Peyer's patch (tissue), 4 donors: ENCODE results near the gene SCCPDH. TPM values are rescaled to one million over a fixed set of nuclear protein-coding genes. Genes with fewer than 3 reads are reported as not detected.

Experiments
- DNase-seq, 3 donors: peaks; one replicate each; pipeline ENCODE4 v3.0.0-alpha.2; 2017 to 2019
- H3K27ac ChIP-seq, 4 donors: fragments of 200-600 bp; sonication (generic); one replicate each; pipeline ENCODE4 v1.5.1; 2016 to 2019
- H3K27me3 ChIP-seq, 2 donors: fragments of 200-600 bp; sonication (generic); one replicate each; pipeline ENCODE4 v1.5.1; 2019
- H3K36me3 ChIP-seq, 3 donors: fragments of 200-600 bp; sonication (generic); one replicate each; pipeline ENCODE4 v1.5.1; 2016 to 2019
- H3K4me1 ChIP-seq, 4 donors: fragments of 200-600 bp; sonication (generic); one replicate each; pipeline ENCODE4 v1.5.1; 2016 to 2019
- H3K4me3 ChIP-seq, 4 donors: fragments of 200-600 bp; sonication (generic); 1 replicate in 3 of 4; 2 replicates in 1 of 4; pipeline ENCODE4 v1.5.1; 2016 to 2019; ENCODE audit warnings: mild to moderate bottlenecking in 1 of 4
- H3K9me3 ChIP-seq, 4 donors: fragments of 200-600 bp; sonication (generic); one replicate each; pipeline ENCODE4 v1.5.1; 2016 to 2019; ENCODE audit warnings: mild to moderate bottlenecking in 1 of 4
- POLR2A ChIP-seq, 2 donors: fragments of 450-650 bp; IDR thresholded peaks; one replicate each; pipeline ENCODE4 v1.5.1; 2017; ENCODE audit warnings: antibody characterized with exemption in 2 of 2, mild to moderate bottlenecking in 2 of 2, moderate library complexity in 2 of 2
- total RNA-seq, 4 donors: library from RNA; depleted of rRNA; stranded (reverse); fragments of >200 nt; gene quantifications; one replicate each; pipeline ENCODE4 v1.1.0, GENCODE V29; 2016
- TF ChIP-seq, protein P1 (sequence below), 6 experiments: fragments of 450-650 bp in 4 of 6; fragments of 200-600 bp in 2 of 6; sonication (generic) in 1 of 6; IDR thresholded peaks; one replicate each; pipeline ENCODE4 v1.5.1; 2017 to 2019; ENCODE audit warnings: antibody characterized with exemption in 6 of 6, mild to moderate bottlenecking in 3 of 6, moderate library complexity in 1 of 6

Gene SCCPDH
- total RNA-seq, 4 donors from 2014 or later = 14.0 to 67.1 (median 33.9) TPM

DNA sequence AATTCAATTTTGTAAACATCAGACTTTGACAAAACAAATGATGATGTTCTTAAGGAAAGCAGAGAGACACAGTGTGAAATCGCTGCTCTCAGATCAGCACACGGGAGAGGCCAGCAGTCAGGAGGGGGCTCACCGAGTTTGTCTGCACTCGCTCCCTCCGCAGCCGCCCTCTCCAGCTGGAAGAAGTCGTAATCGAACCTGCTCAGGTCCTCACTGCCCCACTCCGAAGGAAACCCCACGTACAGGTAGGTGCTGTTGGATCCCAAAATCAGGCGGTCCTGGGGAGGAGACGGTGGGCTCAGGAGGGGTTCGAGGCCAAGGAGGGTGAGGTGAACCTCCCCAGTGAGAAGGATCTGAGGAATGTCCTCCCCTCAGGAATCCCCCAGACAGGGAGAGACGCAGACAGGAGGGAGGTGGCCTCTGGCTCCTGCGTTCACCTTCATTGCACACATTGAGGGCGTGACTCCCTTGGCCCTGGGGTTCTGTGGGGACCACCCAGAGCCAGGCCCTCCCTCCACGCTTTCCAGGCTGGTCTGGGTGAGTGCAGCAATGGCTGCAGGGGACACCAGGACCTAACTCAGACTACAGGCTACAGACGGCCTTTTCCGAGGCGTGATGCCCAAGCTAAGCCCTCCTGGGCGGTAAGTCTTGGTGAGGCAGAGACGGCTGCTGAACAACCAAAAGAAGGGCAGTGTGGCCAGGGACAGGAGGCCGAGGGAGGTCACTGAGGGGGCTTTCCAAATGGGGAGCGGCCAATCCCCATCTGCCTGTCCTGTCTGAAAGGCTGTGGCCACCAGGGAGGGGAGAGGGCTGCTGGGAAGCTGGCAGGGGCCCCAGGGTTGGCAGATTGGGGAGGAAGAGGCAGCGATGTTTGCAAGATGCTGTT lies 65.5 kb downstream of the SCCPDH start:
- TF ChIP-seq, protein P1, sequence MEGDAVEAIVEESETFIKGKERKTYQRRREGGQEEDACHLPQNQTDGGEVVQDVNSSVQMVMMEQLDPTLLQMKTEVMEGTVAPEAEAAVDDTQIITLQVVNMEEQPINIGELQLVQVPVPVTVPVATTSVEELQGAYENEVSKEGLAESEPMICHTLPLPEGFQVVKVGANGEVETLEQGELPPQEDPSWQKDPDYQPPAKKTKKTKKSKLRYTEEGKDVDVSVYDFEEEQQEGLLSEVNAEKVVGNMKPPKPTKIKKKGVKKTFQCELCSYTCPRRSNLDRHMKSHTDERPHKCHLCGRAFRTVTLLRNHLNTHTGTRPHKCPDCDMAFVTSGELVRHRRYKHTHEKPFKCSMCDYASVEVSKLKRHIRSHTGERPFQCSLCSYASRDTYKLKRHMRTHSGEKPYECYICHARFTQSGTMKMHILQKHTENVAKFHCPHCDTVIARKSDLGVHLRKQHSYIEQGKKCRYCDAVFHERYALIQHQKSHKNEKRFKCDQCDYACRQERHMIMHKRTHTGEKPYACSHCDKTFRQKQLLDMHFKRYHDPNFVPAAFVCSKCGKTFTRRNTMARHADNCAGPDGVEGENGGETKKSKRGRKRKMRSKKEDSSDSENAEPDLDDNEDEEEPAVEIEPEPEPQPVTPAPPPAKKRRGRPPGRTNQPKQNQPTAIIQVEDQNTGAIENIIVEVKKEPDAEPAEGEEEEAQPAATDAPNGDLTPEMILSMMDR (IDR thresholded peaks at IDR 0.05) = no peak
- TF ChIP-seq POLR2A (IDR thresholded peaks at IDR 0.05) = no peak
- no peak overlapping the region for H3K4me3 ChIP-seq
- H3K27me3 ChIP-seq = no peaks in the 10 kb centered on the region

GRCh38 chr1:246790364-246790763 lies 66.2 kb downstream of the SCCPDH start:
- H3K4me1 ChIP-seq = peaks cover 0 to 22% (median 0%) of the 10 kb centered on the region in 4 donors
- no peaks in the 10 kb centered on the region for H3K36me3 ChIP-seq
- no peaks in the 10 kb centered on the region for H3K9me3 ChIP-seq
- no peaks in the 10 kb centered on the region for H3K27me3 ChIP-seq
- no peak overlapping the region for H3K4me3 ChIP-seq
- H3K27ac ChIP-seq = no peak overlapping the region
- DNase-seq = no peak
- no peak for TF ChIP-seq POLR2A (IDR thresholded peaks at IDR 0.05)
- TF ChIP-seq, protein P1 (IDR thresholded peaks at IDR 0.05) = no peak

More for the DNA sequence above, 65.5 kb downstream of the SCCPDH start:
- no peak overlapping the region for H3K27ac ChIP-seq
- H3K36me3 ChIP-seq = no peaks in the 10 kb centered on the region
- peaks cover 0 to 15% (median 0%) of the 10 kb centered on the region in 4 donors for H3K4me1 ChIP-seq
- DNase-seq = no peak
- H3K9me3 ChIP-seq = no peaks in the 10 kb centered on the region

DNA sequence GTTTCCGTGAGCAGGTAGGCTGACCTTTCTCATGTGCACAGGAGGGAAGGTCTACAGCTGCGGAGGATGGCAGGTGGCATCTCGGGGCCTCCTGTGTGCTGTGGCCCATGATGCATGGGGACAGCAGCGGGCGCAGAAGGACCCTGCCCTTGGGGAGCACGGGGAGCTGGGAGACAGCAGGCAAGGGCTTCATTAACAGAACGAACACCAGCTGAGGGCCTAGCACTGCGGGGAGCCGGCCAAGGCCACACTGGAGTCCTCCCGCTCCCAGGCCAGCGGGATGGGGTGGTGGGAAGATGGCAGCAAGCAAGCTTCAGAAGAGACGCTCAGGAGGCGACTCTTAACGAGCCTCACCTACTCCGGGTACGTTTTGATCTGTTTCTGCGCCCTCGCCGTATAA lies 66.6 kb downstream of the SCCPDH start:
- no peaks in the 10 kb centered on the region for H3K9me3 ChIP-seq
- H3K36me3 ChIP-seq = no peaks in the 10 kb centered on the region
- no peak for TF ChIP-seq POLR2A (IDR thresholded peaks at IDR 0.05)
- TF ChIP-seq, protein P1 (IDR thresholded peaks at IDR 0.05) = no peak
- H3K27me3 ChIP-seq = no peaks in the 10 kb centered on the region
- no peak overlapping the region for H3K4me3 ChIP-seq
- no peak overlapping the region for H3K27ac ChIP-seq
- no peak for DNase-seq
- peaks cover 0 to 22% (median 0%) of the 10 kb centered on the region in 4 donors for H3K4me1 ChIP-seq

GRCh38 chr1:246791303-246791918 lies 67.2 kb downstream of the SCCPDH start:
- H3K9me3 ChIP-seq = no peaks in the 10 kb centered on the region
- H3K36me3 ChIP-seq = no peaks in the 10 kb centered on the region
- no peaks in the 10 kb centered on the region for H3K27me3 ChIP-seq
- TF ChIP-seq, protein P1 (IDR thresholded peaks at IDR 0.05) = no peak
- no peak for TF ChIP-seq POLR2A (IDR thresholded peaks at IDR 0.05)
- H3K4me3 ChIP-seq = no peak overlapping the region
- H3K4me1 ChIP-seq = peaks cover 0 to 22% (median 0%) of the 10 kb centered on the region in 4 donors
- no peak for DNase-seq
- H3K27ac ChIP-seq = no peak overlapping the region

DNA sequence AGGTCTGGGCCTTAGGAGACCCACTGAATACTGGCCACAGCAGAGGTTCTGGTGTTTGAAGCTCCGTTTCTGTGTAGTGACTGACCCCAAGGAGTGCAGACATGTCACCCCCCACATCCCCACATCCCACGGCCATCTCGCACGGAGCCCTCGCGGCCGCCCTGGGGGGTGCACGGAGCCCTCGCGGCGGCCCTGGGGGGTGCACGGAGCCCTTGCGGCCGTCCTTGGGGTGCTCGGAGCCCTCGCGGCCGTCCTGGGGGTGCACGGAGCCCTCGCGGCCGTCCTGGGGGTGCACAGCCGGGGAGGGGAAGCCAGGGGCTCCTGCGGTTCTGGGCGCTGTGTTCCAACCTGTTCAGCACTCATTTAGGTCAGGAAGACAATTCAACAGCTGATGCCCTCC lies 68.4 kb downstream of the SCCPDH start:
- Histone ChIP-seq H3K9me3 (no peaks in the 10 kb centered on the region), H3K27ac (no peak overlapping the region), H3K27me3 (no peaks in the 10 kb centered on the region), H3K36me3 (no peaks in the 10 kb centered on the region), H3K4me3 (no peak overlapping the region), H3K4me1 (peaks cover 0 to 22% (median 0%) of the 10 kb centered on the region in 4 donors)
- no peak for TF ChIP-seq POLR2A (IDR thresholded peaks at IDR 0.05)
- TF ChIP-seq, protein P1 (IDR thresholded peaks at IDR 0.05) = no peak
- no peak for DNase-seq
